Endothelial cell of umbilical vein (primary cell): Measurements from ENCODE around the gene ZNF593. TPM values are rescaled to one million over a fixed set of nuclear protein-coding genes. Genes with fewer than 3 reads are reported as not detected.

Experiments used
- BruUV-seq: library from RNA; stranded (reverse); fragments of 400-500 nt; replicated peaks from 2 replicates; lab custom pipeline; 2021; lab: Mats Ljungman, UMichigan
- CTCF ChIA-PET: fragments of 300-600, 350-600 bp; sonication (Branson Sonifier 250); formaldehyde crosslinking; loops from one replicate; lab custom pipeline; 2021; ENCODE audit warnings: antibody characterized with exemption, inconsistent platforms; lab: Charles Lee
- POLR2A ChIA-PET: fragments of 300-600, 350-600 bp; sonication (Branson Sonifier 250); formaldehyde crosslinking; loops from one replicate; lab custom pipeline; 2021; ENCODE audit warnings: antibody characterized with exemption, inconsistent platforms; lab: Charles Lee
- DNase-seq: peaks from one replicate; pipeline ENCODE4 v3.0.0-alpha.2; 2011; ENCODE audit warnings: low read depth, low spot score
- FAIRE-seq: peaks from 2 replicates; lab custom pipeline; 2011; peaks lifted over from hg19 to GRCh38; lab: Jason Lieb, UNC
- H2AFZ ChIP-seq: 2 replicates; pipeline ENCODE4 v1.6.0; 2012; ENCODE audit warnings: low read depth, low read length, control low read depth, inconsistent platforms
- H3K27ac ChIP-seq: 2 replicates; pipeline ENCODE4 v1.5.1; 2011; ENCODE audit warnings: low read depth, mild to moderate bottlenecking, control low read depth, low read length, moderate library complexity; ENCODE audit not compliant: insufficient read depth
- H3K27me3 ChIP-seq, 2 experiments: 2 replicates each; pipeline versions ENCODE4 v1.6.0 to v1.6.1; 2011; ENCODE audit warnings: low read length in 2 of 2, mixed read lengths in 1 of 2; ENCODE audit not compliant: control insufficient read depth in 2 of 2, insufficient read depth in 2 of 2
- H3K36me3 ChIP-seq, 2 experiments: 2 replicates in 1 of 2; 3 replicates in 1 of 2; pipeline ENCODE4 v1.5.1; 2011; ENCODE audit warnings: low read length in 2 of 2, mild to moderate bottlenecking in 1 of 2, moderate library complexity in 1 of 2; ENCODE audit not compliant: control insufficient read depth in 2 of 2, insufficient read depth in 2 of 2; ENCODE audit errors: extremely low read depth in 1 of 2
- H3K4me1 ChIP-seq: 3 replicates; pipeline ENCODE4 v1.5.1; 2011; ENCODE audit warnings: mild to moderate bottlenecking, low read length; ENCODE audit not compliant: control insufficient read depth, insufficient read depth; ENCODE audit errors: extremely low read depth
- H3K4me2 ChIP-seq: 2 replicates; pipeline ENCODE4 v1.6.1; 2011; ENCODE audit warnings: low read length, control low read depth, mixed read lengths; ENCODE audit not compliant: insufficient read depth
- H3K4me3 ChIP-seq, 3 experiments: fragments of 200-600 bp in 1 of 3; sonication (generic), shearing (Covaris generic) in 1 of 3; replicated peaks in 1 of 3; 2 replicates each; pipeline ENCODE4 v1.5.1; 2011 to 2016; ENCODE audit warnings: control low read depth in 3 of 3, low read length in 3 of 3, mild to moderate bottlenecking in 2 of 3, inconsistent platforms in 1 of 3, low read depth in 1 of 3, moderate library complexity in 1 of 3; ENCODE audit not compliant: insufficient read depth in 1 of 3
- H3K79me2 ChIP-seq: 2 replicates; pipeline ENCODE4 v1.6.0; 2012; ENCODE audit warnings: low read length, inconsistent platforms; ENCODE audit not compliant: control insufficient read depth, insufficient read depth
- H3K9ac ChIP-seq: replicated peaks from 2 replicates; pipeline ENCODE3; 2011; ENCODE audit warnings: low read length, control low read depth; ENCODE audit not compliant: insufficient read depth; ENCODE audit errors: extremely low read depth
- H3K9me1 ChIP-seq: replicated peaks from 3 replicates; pipeline ENCODE4 v1.6.0; 2011; ENCODE audit warnings: mild to moderate bottlenecking, low read length; ENCODE audit not compliant: control insufficient read depth, insufficient read depth; ENCODE audit errors: extremely low read depth
- H3K9me3 ChIP-seq: replicated peaks from 2 replicates; pipeline ENCODE4 v1.5.1; 2012; ENCODE audit warnings: low read length, inconsistent platforms; ENCODE audit not compliant: control insufficient read depth, insufficient read depth
- H4K20me1 ChIP-seq: replicated peaks from 2 replicates; pipeline ENCODE3; 2011; ENCODE audit warnings: mild to moderate bottlenecking, low read length; ENCODE audit not compliant: control insufficient read depth, insufficient read depth; ENCODE audit errors: extremely low read depth
- CTCF ChIP-seq, 2 donors: IDR thresholded peaks; 1 replicate in 1 of 2; 2 replicates in 1 of 2; pipeline ENCODE4 v1.5.1; 2011; ENCODE audit warnings: low read length in 2 of 2, mild to moderate bottlenecking in 2 of 2, moderate library complexity in 2 of 2, control low read depth in 1 of 2, inconsistent platforms in 1 of 2, low read depth in 1 of 2; ENCODE audit not compliant: insufficient read depth in 1 of 2; ENCODE audit errors: extremely low read depth in 1 of 2
- EZH2 ChIP-seq: IDR thresholded peaks from 2 replicates; pipeline ENCODE4 v1.6.1; 2012; ENCODE audit warnings: borderline replicate concordance, low read depth, mild to moderate bottlenecking, moderate library complexity, low read length, inconsistent platforms; ENCODE audit not compliant: severe bottlenecking
- FOS ChIP-seq: IDR thresholded peaks from 2 replicates; pipeline ENCODE4 v1.6.1; 2011; ENCODE audit warnings: mild to moderate bottlenecking, low read length, moderate library complexity, borderline replicate concordance; ENCODE audit not compliant: insufficient read depth
- GATA2 ChIP-seq: IDR thresholded peaks from 2 replicates; pipeline ENCODE4 v1.7.0; 2011; ENCODE audit warnings: low read depth, mild to moderate bottlenecking, moderate library complexity, mixed read lengths, low read length; ENCODE audit not compliant: insufficient read length, insufficient read depth
- JUN ChIP-seq: IDR thresholded peaks from 2 replicates; pipeline ENCODE4 v1.6.1; 2011; ENCODE audit warnings: borderline replicate concordance, low read depth; ENCODE audit not compliant: insufficient read length, insufficient read depth
- MAX ChIP-seq: IDR thresholded peaks from 2 replicates; pipeline ENCODE4 v1.6.1; 2011; ENCODE audit not compliant: insufficient read depth, insufficient read length
- MYC ChIP-seq: IDR thresholded peaks from one replicate; pipeline ENCODE4 v1.6.1; 2011; ENCODE audit warnings: mild to moderate bottlenecking, low read depth, low read length
- POLR2A ChIP-seq: IDR thresholded peaks from 2 replicates; pipeline ENCODE4 v1.6.1; 2012; ENCODE audit warnings: low read depth, mild to moderate bottlenecking, control low read depth, low read length
- POLR2AphosphoS5 ChIP-seq: IDR thresholded peaks from 2 replicates; pipeline ENCODE4 v1.6.1; 2012; ENCODE audit warnings: low read depth, mild to moderate bottlenecking, control low read depth, low read length, moderate library complexity; ENCODE audit not compliant: insufficient read depth
- dilution Hi-C: fragments of 300-500 bp; cut with MboI; formaldehyde crosslinking; loops from one replicate; pipeline ENCODE4 v1.15.0; 2019; ENCODE audit warnings: low sequenced_read_pairs; ENCODE audit not compliant: extremely low pct_ligation_motif_present
- intact Hi-C: fragments of 100-400 bp; cut with micrococcal nuclease; formaldehyde crosslinking; loops from one replicate; pipeline ENCODE4 v1.10.0; 2022
- polyA plus RNA-seq, 4 experiments: library from polyadenylated mRNA; depleted of rRNA in 3 of 4; stranded (reverse) in 3 of 4; unstranded in 1 of 4; fragments of >200 nt; gene quantifications; 2 replicates each; pipeline versions ENCODE4 v1.2.1 to v1.2.3, GENCODE V29; 2011 to 2012; ENCODE audit warnings: missing spikeins in 1 of 4
- total RNA-seq: library from RNA; stranded (reverse); gene quantifications from 2 replicates; pipeline ENCODE4 v1.2.3, GENCODE V29; 2021

Gene ZNF593
- total and polyA plus RNA-seq, 2 donors (not counting 3 experiments of a cell fraction or from before 2014, with no cell fraction given): 30.5 to 71.0 TPM

GRCh38 chr1:26181586-26182382 lies 12.1 kb downstream of the ZNF593 start:
- Histone ChIP-seq H3K79me2 (no peaks in the 10 kb centered on the region), H3K27ac (no peak overlapping the region), H3K9me3 (no peaks in the 10 kb centered on the region), H3K4me2 (no peak overlapping the region), H3K4me3 (no peak overlapping the region), H3K36me3 (no peaks in the 10 kb centered on the region), H4K20me1 (no peaks in the 10 kb centered on the region), H3K9me1 (no peaks in the 10 kb centered on the region), H3K9ac (no peak overlapping the region), H3K27me3 (no peaks in the 10 kb centered on the region), H2AFZ (no peak overlapping the region), H3K4me1 (no peaks in the 10 kb centered on the region)
- BruUV-seq: no TSS peak
- intact Hi-C loops (no loop called here), dilution Hi-C loops (no loop called here)
- DNase-seq: no peak
- no peak for FAIRE-seq
- TF ChIP-seq POLR2AphosphoS5: no peak
- no peak for TF ChIP-seq MYC
- TF ChIP-seq GATA2: no peak
- TF ChIP-seq JUN: no peak
- TF ChIP-seq CTCF (IDR thresholded peaks at IDR 0.05; ENCODE audit: extremely low read depth in 1 of 2, insufficient read depth in 1 of 2, low read depth in 1 of 2, low read length in 2 of 2): no peak
- TF ChIP-seq MAX: no peak
- TF ChIP-seq EZH2: no peak
- TF ChIP-seq FOS: no peak
- no peak for TF ChIP-seq POLR2A
- ChIA-PET POLR2A (no interaction called here), CTCF (interaction anchor here (1.4 kb wide), 1 partner anchor 53 kb away, joined by 4 read pairs; the partner anchor contains the start of gene CEP85)
